HPDE6-E6E7 (cell line): ENCODE data around the gene NECTIN2.
A peak's percentile ranks its signal among the peaks of the same experiment; 100 is the strongest.

Experiments
- DNase-seq: peaks from one replicate; pipeline ENCODE4 v3.0.0; 2011; ENCODE audit warnings: missing footprints; ENCODE audit errors: extremely low spot score

Gene NECTIN2

GRCh38 chr19:44845612-44846454 is at the start of gene NECTIN2:
Gene NECTIN2 (plus strand): TSS chr19:44846297. CDS start chr19:44846526, 229 bp downstream.
- peak; percentile 98 for DNase-seq

DNA sequence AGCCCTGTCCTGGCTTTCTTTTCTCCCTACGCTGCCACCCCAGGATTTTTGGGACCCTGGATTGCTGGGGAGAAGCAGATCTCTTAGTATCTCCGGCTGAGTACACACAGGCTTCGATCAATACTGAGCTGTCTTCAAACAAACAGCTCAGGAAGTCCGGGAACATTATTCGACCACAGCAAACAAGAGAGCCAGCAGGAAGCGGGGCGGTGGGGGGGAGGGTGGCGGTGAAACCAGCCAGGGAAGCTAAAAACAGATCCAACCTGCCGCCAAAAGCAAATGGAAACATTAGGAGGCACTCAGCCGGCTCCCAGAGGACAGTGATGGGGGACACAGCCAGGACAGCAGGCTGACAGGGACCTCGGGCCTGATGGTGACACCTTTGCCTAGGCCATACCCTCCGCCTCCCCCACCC is 49.4 kb upstream of the NECTIN2 start:
- DNase-seq: no peak

DNA sequence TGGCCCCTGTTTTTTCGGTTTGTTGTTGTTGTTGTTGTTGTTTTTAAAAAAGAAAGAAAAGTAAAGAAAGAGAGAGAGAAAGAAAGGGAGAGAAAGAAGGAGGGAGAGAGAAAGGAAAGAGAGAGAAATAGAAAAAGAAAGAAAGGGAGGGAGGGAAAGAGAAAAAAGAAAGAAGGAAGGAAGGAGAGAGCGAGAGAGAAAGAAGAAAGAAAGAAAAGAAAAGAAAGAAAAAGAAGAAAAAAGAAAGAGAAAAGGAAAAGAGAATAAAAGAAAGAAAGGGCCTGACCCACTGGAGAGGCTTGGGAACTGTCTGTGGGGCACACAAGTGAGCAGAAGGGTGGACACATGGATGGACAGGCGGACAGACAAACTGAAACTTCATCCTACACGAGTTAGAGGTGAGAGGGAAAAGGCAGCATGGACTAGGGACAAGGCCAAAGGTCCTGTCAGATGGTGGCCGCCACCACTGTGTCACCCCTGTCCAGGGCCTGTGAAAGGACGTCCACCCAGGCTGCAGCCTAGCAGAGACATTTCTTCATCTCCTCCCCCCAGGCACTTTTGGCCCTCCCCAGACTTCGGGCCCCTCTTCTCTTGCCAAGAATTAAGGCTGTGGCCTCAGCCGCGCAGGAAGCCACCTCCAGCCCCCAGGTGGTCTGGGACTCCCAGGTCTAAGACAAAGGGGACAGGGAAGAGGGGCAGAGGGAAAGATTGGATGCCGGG is 46.3 kb upstream of the NECTIN2 start:
- DNase-seq: no peak

GRCh38 chr19:44800461-44800860 is 45.6 kb upstream of the NECTIN2 start:
- DNase-seq: peak; percentile 81

DNA sequence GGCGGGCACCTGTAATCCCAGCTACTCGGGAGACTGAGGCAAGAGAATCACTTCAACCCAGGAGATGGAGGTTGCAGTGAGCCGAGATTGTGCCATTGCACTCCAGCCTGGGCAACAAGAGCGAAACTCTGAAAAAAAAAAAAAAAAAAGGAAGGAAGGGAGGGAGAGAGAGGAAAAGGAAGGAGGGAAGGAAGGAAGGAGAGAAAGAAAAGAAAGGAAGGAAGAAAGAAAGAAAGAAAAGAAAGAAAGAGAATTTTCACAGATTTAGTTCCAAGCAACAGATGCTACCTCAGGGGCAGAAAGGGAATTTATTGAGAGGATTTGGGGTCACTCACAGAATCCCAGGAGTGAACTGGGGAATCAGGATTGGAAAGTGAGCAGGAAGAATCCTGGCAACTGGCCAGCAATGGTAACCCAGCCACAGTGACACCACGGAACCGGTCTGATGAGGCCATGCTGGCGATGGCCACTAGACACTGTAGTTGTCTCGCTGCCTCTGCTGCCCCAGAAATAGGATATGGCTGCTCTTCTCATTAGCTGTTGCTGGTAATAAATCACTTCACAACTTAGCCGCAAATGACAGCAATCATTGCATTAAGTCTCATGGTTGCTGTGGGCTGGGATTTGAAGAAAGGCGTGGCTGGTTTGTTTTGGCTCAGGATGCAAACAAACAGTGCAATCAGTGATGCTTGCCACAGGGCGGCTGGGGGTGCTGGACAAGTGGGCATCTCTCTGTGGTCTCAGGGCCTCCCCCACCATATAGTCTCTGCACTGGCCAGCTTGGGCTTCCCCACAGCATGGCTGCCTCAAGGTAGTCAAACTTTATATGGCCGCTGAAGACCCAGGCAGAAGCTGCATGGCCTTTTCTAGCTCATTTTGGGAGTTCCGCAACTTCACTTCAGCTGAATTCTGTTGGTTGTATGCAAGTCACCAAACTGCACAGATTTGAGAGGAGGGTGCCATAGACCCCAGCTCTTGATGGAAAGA is 42.4 kb upstream of the NECTIN2 start:
- DNase-seq: no peak

DNA sequence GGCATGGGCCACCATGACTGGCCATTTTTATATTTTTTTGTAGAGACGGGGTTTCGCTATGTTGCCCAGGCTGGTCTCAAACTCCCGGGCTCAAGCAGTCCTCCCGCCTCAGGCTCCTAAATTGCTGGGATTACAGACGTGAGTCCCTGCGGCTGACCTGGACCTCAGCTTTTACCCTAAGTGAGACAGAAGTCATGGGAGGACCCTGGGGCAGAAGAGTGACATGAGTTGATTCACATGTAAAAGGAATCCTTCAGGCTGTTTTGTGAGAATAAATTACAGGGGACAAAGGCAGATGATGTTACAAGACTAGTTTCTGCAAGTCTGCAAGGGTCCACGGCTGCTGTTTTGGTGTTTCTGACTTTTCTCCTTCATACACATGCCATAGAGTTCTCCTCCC is 39.8 kb upstream of the NECTIN2 start:
- DNase-seq: no peak

DNA sequence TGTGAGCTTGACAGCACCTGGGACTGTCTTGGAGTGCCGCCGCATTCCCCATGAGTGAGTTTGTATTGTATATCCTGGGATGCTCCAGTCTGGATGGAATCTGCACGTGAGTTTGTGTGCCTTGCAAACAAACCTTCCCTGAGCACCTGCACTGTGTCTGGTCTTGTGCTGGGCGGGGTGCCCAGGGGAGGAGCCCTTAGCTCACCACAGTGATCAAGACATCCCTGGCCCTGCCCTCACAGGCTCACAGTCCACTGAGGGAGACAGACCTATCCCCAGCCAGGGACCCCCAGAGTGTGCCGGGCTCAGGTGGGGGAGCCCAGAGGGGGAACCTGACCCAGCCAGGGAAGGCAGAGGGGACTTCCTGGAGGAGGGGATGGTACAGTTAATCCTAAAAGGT is 38.9 kb upstream of the NECTIN2 start:
- DNase-seq: peak; percentile 83

DNA sequence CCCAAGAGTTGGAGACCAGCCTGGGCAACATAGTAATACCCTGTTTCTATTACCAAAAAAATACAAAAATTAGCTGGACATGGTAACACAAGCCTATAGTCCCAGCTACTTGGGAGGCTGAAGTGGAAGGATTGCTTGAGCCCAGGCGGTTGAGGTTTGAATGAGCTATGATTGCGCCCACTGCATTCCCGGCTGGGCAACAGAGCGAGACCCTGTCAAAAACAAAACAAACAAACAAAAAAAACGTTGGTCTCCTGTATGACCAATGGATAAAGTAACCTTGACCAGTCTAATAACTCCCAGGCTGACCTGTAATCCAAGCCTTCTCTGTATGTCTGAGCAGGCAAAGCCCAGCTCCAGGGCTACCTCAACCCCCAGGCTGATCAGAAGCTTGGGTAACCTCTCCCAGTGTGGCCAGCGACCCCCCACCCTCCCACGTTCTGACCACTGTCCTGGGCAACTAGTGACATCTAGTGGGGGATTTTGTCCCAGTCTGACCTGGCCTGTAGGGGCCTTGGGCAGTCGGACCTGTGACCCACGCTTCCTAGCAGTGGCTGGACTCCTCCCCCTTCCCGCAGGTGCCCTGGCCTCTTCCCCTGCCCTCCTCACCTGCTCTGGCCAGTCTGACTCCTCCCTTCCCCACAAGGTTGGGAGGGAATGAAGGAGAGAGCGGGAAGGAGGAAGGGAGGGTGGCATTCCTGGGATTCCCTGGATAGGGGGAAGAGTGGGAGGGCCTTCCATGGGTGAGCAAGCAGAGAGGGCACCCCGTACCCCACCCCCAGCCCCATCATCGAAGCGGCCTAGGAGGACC is 38.2 kb upstream of the NECTIN2 start:
- DNase-seq: no peak

- peak; percentile 64 for DNase-seq
Measured at GRCh38 chr19:44808463-44809371, 37.4 kb upstream of the NECTIN2 start, which contains the start of gene BCAM. Gene BCAM (plus strand): TSS chr19:44809103. CDS start chr19:44809125, 22 bp downstream.

GRCh38 chr19:44809577-44810233 is 36.4 kb upstream of the NECTIN2 start:
- DNase-seq: no peak

DNA sequence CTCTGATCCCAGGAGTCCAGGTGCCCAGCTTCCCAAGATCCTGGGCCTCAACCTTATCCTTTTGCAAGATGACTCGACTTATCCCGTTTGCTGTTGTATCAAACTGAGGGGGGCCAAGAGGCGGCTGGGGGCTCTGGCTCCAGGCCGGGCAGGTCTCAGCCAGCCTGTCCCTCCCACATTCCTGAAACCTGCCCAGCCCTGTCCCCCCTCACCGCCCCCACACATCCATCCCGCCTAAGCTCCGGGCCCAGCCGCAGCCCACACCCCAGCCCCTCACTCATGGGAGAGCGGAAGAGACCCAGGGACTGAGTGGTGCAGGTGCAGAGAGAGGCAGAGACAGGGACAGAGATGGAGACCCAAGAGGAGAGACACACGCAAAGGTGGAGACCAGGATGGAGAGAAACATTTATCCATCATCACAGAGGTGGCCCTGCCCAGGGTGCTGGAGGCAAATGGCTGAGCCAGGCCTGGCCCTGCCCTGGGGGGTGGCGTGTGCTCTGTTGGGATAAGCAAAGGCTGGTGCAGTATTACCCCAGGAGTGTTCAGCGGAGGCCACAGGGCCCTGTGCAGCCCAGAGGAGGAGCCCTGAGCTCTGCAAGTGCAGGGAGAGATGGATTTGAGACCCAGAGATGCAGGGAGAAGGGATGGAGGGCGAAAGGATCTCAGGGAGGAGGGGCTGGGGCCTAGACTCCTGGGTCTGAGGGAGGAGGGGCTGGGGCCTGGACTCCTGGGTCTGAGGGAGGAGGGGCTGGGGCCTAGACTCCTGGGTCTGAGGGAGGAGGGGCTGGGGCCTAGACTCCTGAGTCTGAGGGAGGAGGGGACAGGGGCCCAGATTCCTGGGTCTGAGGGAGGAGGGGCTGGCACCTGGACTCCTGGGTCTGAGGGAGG is 35.6 kb upstream of the NECTIN2 start:
- DNase-seq: no peak

DNA sequence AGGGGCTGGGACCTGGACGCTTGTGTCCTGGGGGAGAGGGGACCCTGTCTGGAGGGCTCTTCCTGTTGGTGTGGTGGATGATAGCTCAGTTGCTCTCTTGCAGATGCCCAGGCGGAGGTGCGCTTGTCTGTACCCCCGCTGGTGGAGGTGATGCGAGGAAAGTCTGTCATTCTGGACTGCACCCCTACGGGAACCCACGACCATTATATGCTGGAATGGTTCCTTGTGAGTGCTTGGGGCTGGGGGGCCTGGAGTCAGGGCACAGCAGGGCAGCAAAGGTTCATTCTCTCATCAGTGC is 35.0 kb upstream of the NECTIN2 start:
- DNase-seq: no peak

DNA sequence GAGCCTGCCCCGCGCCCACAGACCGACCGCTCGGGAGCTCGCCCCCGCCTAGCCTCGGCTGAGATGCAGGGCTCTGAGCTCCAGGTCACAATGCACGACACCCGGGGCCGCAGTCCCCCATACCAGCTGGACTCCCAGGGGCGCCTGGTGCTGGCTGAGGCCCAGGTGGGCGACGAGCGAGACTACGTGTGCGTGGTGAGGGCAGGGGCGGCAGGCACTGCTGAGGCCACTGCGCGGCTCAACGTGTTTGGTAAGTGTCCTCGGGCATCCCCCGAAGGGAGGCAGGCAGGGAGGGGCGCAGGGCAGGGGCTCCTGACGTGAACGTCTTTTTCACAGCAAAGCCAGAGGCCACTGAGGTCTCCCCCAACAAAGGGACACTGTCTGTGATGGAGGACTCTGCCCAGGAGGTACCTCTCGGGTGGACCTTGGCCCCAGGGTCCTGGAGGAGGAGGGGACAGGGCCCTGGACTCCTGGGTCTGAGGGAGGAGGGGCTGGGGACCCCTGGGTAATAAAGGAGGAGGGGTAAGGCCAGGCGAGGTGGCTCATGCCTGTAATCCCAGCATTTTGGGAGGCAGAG is 33.9 kb upstream of the NECTIN2 start:
- DNase-seq: no peak

DNA sequence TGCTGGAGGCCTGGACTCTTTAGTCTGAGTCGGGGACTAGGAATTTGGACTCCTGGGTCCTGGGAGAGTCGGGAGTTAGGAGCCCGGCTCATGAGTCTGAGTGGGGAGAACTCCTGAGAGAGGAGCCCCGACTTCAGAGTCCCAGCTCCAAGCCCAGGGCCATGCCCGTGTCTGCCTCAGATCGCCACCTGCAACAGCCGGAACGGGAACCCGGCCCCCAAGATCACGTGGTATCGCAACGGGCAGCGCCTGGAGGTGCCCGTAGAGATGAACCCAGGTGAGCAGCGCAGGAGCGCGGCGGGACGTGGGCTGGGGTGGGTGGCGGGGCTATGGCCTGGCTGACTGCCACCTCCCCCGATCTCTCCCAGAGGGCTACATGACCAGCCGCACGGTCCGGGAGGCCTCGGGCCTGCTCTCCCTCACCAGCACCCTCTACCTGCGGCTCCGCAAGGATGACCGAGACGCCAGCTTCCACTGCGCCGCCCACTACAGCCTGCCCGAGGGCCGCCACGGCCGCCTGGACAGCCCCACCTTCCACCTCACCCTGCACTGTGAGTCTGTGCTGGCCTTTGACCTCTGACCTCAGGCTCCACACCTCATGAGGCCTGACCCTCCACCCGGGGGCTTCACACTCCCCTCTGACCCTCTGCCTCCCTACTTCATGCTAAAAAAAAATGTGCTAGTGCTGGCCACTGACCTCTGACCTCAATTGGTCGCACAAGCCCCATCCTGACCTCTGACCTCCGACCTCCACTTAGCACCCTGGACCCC is 32.8 kb upstream of the NECTIN2 start:
- no peak for DNase-seq

DNA sequence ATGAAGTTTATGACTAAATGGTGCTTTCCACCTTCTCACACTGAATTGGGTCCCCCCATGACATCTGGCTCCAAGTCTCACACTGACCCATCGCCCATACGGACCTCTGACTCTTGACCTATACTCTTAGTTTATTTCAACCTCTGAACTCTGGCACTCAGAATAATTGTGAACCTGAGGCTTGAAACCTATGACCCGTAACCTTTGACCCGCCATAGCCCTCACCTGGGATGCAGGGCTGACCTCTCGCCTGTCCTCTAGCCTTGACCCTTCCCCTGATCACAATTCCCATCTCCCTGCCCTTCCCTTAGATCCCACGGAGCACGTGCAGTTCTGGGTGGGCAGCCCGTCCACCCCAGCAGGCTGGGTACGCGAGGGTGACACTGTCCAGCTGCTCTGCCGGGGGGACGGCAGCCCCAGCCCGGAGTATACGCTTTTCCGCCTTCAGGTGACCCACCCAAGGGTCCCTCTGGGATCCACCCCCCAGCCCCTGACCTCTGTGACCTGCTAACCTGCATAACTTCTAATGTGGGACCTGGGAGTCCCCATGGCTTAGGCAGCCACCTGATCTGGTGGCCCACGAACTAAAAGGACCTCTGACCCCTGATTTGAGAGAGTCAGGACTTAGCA is 32.1 kb upstream of the NECTIN2 start:
- no peak for DNase-seq

DNA sequence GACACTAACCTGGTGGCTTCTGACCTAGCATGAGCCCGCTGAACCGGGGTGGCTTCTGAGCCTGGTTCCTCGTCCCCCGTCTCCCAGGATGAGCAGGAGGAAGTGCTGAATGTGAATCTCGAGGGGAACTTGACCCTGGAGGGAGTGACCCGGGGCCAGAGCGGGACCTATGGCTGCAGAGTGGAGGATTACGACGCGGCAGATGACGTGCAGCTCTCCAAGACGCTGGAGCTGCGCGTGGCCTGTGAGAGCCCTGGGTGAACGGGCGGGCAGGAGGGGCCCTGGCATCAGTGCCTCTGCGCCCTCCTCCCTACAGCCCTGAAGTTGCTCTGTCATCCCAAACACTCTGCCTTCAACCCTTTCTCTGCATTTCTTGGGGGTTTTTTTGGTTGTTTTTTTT is 31.6 kb upstream of the NECTIN2 start:
- DNase-seq: no peak

DNA sequence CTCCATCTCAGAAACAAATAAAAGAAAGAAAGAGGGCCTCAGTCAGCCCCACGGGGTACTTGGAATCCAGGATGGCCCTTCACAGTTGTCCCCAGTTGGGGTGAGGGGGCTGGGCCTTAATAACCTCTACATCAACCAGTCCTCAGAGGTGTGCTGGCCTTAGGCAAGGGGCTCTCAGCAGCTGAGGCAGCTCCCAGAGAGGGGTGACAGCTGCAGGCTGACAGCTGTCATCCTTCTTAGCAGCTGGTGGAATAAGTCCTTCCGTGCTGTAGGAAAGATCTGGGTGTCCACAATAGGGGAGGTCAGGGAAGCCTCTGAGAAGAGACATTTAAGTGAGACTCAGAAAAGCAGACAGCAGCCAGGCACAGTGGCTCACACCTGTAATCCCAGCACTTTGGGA is 29.8 kb upstream of the NECTIN2 start:
- no peak for DNase-seq
